ENCODE data around the gene SPTBN5.

DNA sequence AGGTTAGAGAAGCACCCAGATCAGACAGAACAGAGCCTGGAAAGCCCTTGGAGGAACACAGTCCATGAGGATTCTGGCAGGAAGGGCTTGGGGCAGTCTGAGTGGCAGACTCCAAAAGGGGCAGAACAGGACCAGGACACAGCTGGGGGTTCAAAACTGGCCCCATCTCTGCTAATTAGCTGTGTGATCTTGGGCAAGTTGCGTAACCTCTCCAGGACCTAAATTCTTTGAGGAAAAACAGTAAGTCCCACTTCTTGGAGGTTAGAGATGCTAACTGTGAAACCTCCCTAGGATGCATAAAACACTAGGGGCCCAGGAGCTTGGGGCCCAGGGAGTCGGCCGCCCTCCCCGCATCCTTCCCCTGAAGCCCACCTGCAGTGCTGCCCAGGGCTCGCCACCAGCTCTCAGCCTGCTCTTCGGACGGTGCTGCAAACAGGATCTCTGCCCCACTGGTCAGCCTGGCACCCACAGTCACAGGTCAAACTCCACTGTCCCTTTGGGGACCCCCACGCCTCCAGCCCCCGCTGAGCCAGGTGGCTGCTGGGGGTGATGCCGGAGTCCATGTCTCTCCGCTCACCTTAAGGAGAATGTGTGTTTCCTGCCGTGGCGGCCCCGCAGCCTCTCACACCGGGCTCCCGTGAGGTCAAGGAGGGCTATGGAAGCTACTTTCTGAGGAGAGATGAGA, 43.2 kb downstream of the SPTBN5 start:
- TF ChIP-seq, protein P1, sequence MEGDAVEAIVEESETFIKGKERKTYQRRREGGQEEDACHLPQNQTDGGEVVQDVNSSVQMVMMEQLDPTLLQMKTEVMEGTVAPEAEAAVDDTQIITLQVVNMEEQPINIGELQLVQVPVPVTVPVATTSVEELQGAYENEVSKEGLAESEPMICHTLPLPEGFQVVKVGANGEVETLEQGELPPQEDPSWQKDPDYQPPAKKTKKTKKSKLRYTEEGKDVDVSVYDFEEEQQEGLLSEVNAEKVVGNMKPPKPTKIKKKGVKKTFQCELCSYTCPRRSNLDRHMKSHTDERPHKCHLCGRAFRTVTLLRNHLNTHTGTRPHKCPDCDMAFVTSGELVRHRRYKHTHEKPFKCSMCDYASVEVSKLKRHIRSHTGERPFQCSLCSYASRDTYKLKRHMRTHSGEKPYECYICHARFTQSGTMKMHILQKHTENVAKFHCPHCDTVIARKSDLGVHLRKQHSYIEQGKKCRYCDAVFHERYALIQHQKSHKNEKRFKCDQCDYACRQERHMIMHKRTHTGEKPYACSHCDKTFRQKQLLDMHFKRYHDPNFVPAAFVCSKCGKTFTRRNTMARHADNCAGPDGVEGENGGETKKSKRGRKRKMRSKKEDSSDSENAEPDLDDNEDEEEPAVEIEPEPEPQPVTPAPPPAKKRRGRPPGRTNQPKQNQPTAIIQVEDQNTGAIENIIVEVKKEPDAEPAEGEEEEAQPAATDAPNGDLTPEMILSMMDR (IDR thresholded peaks at IDR 0.05; ENCODE audit: low read length) = no peak
- no peak for TF ChIP-seq EZH2 (IDR thresholded peaks at IDR 0.05; ENCODE audit: borderline replicate concordance, low read length)
